KG1 (cell line): ENCODE results near the gene IL3RA.
A peak's percentile ranks its signal among the peaks of the same experiment; 100 is the strongest.
"Not testable (repeated sequence)": the region's sequence is repeated elsewhere in the genome, so short reads cannot be mapped to it uniquely, and the experiment has no call there.

Source experiments
- DNase-seq: peaks from one replicate; lab custom pipeline; 2025; lab: John Stamatoyannopoulos, UW

IL3RA gene

GRCh38 chrX:1330605-1331004 is 6.0 kb upstream of the IL3RA start:
- no peak for DNase-seq

GRCh38 chrX:1332433-1332832 is 4.2 kb upstream of the IL3RA start:
- not testable (repeated sequence) for DNase-seq

GRCh38 chrX:1334854-1335253 is 1.7 kb upstream of the IL3RA start:
- no peak for DNase-seq

GRCh38 chrX:1336948-1337779 is 579 bp downstream of the IL3RA start:
- peak; percentile 80 for DNase-seq

GRCh38 chrX:1341545-1342184 is 5.1 kb downstream of the IL3RA start:
- no peak for DNase-seq

GRCh38 chrX:1349606-1350005 is 13.0 kb downstream of the IL3RA start:
- not testable (repeated sequence) for DNase-seq

- no peak for DNase-seq
These were observed 15.6 kb downstream of the IL3RA start for GRCh38 chrX:1351981-1352714.

GRCh38 chrX:1354036-1355019 is 17.7 kb downstream of the IL3RA start:
- DNase-seq = no peak

GRCh38 chrX:1355131-1356046 is 18.8 kb downstream of the IL3RA start:
- no peak for DNase-seq

- no peak for DNase-seq
These were observed 21.4 kb downstream of the IL3RA start for GRCh38 chrX:1357993-1358392.

GRCh38 chrX:1358793-1359476 is 22.4 kb downstream of the IL3RA start:
- no peak for DNase-seq

GRCh38 chrX:1359477-1359873 is 22.9 kb downstream of the IL3RA start:
- DNase-seq = no peak

- no peak for DNase-seq
These were observed 23.6 kb downstream of the IL3RA start for GRCh38 chrX:1360171-1360570.

GRCh38 chrX:1361275-1361674 is 24.7 kb downstream of the IL3RA start:
- DNase-seq = no peak

GRCh38 chrX:1361910-1362309 is 25.3 kb downstream of the IL3RA start:
- DNase-seq = no peak

- not testable (repeated sequence) for DNase-seq
These were observed 29.8 kb downstream of the IL3RA start for GRCh38 chrX:1366363-1366762.

- DNase-seq = no peak
These were observed 31.8 kb downstream of the IL3RA start for GRCh38 chrX:1368385-1368698.

- no peak for DNase-seq
These were observed 41.7 kb downstream of the IL3RA start for GRCh38 chrX:1378306-1378759.

GRCh38 chrX:1380672-1381233 is 44.2 kb downstream of the IL3RA start:
- no peak for DNase-seq
